GM12878 (cell line): ENCODE measurements around the gene AQP11. TPM values are rescaled to one million over a fixed set of nuclear protein-coding genes. Genes with fewer than 3 reads are reported as not detected.

Experiments used
- ATAC-seq: fragments of 200-7000 bp; cut with Tn5 transposase; 3 replicates; pipeline ENCODE4 v1.9.1; 2020; ENCODE audit warnings: mild to moderate bottlenecking, moderate library complexity
- BruUV-seq: library from RNA; stranded (reverse); fragments of 400-500 nt; replicated peaks from 2 replicates; lab custom pipeline; 2021; lab: Mats Ljungman, UMichigan
- CTCF ChIA-PET: fragments of 300-600 bp; sonication (Branson Sonifier 250); formaldehyde crosslinking; extraction: SDS; loops from one replicate; lab custom pipeline; 2021; ENCODE audit warnings: inconsistent platforms; lab: Yijun Ruan, JAX
- POLR2A ChIA-PET: fragments of 350-600 bp; formaldehyde crosslinking; extraction: SDS; loops from one replicate; lab custom pipeline; 2021; ENCODE audit warnings: inconsistent platforms; lab: Charles Lee
- RAD21 ChIA-PET: fragments of 300-600 bp; sonication (Branson Sonifier 250); formaldehyde crosslinking; loops from one replicate; lab custom pipeline; 2023; ENCODE audit warnings: antibody characterized with exemption; ENCODE audit not compliant: unreplicated experiment; lab: Charles Lee
- SMC1A ChIA-PET: fragments of 300-600 bp; sonication (Branson Sonifier 250); formaldehyde crosslinking; loops from one replicate; lab custom pipeline; 2023; ENCODE audit not compliant: unreplicated experiment, uncharacterized antibody; lab: Charles Lee
- DNase-seq: peaks from one replicate; pipeline ENCODE4 v3.0.0-alpha.2; 2011; ENCODE audit warnings: low read depth, low spot score
- FAIRE-seq: peaks from 3 replicates; lab custom pipeline; 2011; peaks lifted over from hg19 to GRCh38; lab: Jason Lieb, UNC
- H2AFZ ChIP-seq: 2 replicates; pipeline ENCODE4 v1.6.0; 2011; ENCODE audit warnings: low read depth, low read length, control low read depth; ENCODE audit not compliant: control insufficient read depth
- H3K27ac ChIP-seq: 2 replicates; pipeline ENCODE4 v1.5.1; 2011; ENCODE audit warnings: control low read depth; ENCODE audit not compliant: control insufficient read depth, insufficient read depth
- H3K27me3 ChIP-seq, 2 experiments: replicated peaks in 1 of 2; 2 replicates each; pipeline versions ENCODE4 v1.6.0 to v1.6.1; 2011; ENCODE audit warnings: low read length in 1 of 2; ENCODE audit not compliant: control insufficient read depth in 2 of 2, insufficient read depth in 2 of 2
- H3K36me3 ChIP-seq, 2 experiments: 2 replicates each; pipeline ENCODE4 v1.5.1; 2011; ENCODE audit warnings: low read length in 1 of 2; ENCODE audit not compliant: control insufficient read depth in 2 of 2, insufficient read depth in 2 of 2
- H3K4me1 ChIP-seq: 2 replicates; pipeline ENCODE4 v1.6.1; 2011; ENCODE audit warnings: mild to moderate bottlenecking, low read length, moderate library complexity, mixed read lengths; ENCODE audit not compliant: control insufficient read depth, insufficient read depth
- H3K4me2 ChIP-seq: 2 replicates; pipeline ENCODE4 v1.6.0; 2011; ENCODE audit warnings: control low read depth; ENCODE audit not compliant: control insufficient read depth, insufficient read depth
- H3K4me3 ChIP-seq: fragments of 200-600 bp; sonication (generic); 2 replicates; pipeline ENCODE4 v1.5.1; 2016
- H3K79me2 ChIP-seq: 2 replicates; pipeline ENCODE4 v1.6.0; 2011; ENCODE audit warnings: low read length; ENCODE audit not compliant: control insufficient read depth, insufficient read depth
- H3K9ac ChIP-seq: 2 replicates; pipeline ENCODE4 v1.8.0; 2011; ENCODE audit warnings: low read length, control low read depth, mixed read lengths; ENCODE audit not compliant: control insufficient read depth, insufficient read depth
- H3K9me3 ChIP-seq: replicated peaks from 3 replicates; pipeline ENCODE4 v1.5.1; 2011; ENCODE audit warnings: mild to moderate bottlenecking, low read length; ENCODE audit not compliant: control insufficient read depth, insufficient read depth
- H4K20me1 ChIP-seq: 2 replicates; pipeline ENCODE4 v1.6.0; 2011; ENCODE audit not compliant: control insufficient read depth, insufficient read depth
- BACH1 ChIP-seq: fragments of 450-650 bp; IDR thresholded peaks from 2 replicates; pipeline ENCODE4 v1.6.1; 2017; ENCODE audit warnings: mild to moderate bottlenecking, borderline replicate concordance
- EGR1 ChIP-seq, 2 experiments: IDR thresholded peaks; 1 replicate in 1 of 2; 2 replicates in 1 of 2; pipeline ENCODE4 v1.6.1; 2011 to 2012; ENCODE audit warnings: low read depth in 2 of 2, low read length in 2 of 2, borderline replicate concordance in 1 of 2, mild to moderate bottlenecking in 1 of 2, moderate library complexity in 1 of 2
- FOXM1 ChIP-seq: IDR thresholded peaks from 2 replicates; pipeline ENCODE4 v1.6.1; 2012; ENCODE audit warnings: low read depth, mild to moderate bottlenecking, inconsistent platforms, low read length, moderate library complexity
- GATAD2B ChIP-seq: fragments of 450-650 bp; conservative IDR thresholded peaks from 2 replicates; pipeline ENCODE4 v1.6.1; 2017; ENCODE audit warnings: low read depth, mild to moderate bottlenecking, moderate library complexity
- HCFC1 ChIP-seq: fragments of 150-350 bp; IDR thresholded peaks from 2 replicates; pipeline ENCODE4 v1.6.1; 2014; ENCODE audit warnings: low read length
- JUNB ChIP-seq: IDR thresholded peaks from 2 replicates; pipeline ENCODE4 v1.6.1; 2016; ENCODE audit warnings: antibody characterized with exemption, mild to moderate bottlenecking
- JUND ChIP-seq: IDR thresholded peaks from 2 replicates; pipeline ENCODE4 v1.6.1; 2012; ENCODE audit warnings: low read depth, mild to moderate bottlenecking, low read length, improper control_type of control experiment, moderate library complexity
- KAT2A ChIP-seq: conservative IDR thresholded peaks from 2 replicates; pipeline ENCODE4 v1.6.1; 2011; ENCODE audit warnings: low read depth, low read length; ENCODE audit not compliant: control insufficient read depth
- KDM1A ChIP-seq: fragments of 200-600 bp; sonication (generic); IDR thresholded peaks from 2 replicates; pipeline ENCODE4 v1.6.1; 2016; ENCODE audit warnings: borderline replicate concordance
- MYB ChIP-seq: fragments of 150-350 bp; IDR thresholded peaks from 2 replicates; pipeline ENCODE4 v1.6.1; 2014; ENCODE audit warnings: mild to moderate bottlenecking, low read depth, low read length, borderline replicate concordance
- PML ChIP-seq: IDR thresholded peaks from 2 replicates; pipeline ENCODE4 v1.6.1; 2012; ENCODE audit warnings: low read length, inconsistent platforms
- POLR2AphosphoS2 ChIP-seq: IDR thresholded peaks from 2 replicates; pipeline ENCODE4 v1.6.1; 2011; ENCODE audit warnings: low read depth, mild to moderate bottlenecking, low read length, improper control_type of control experiment, moderate library complexity
- RELB ChIP-seq: fragments of 450-650 bp; IDR thresholded peaks from 2 replicates; pipeline ENCODE4 v1.6.1; 2017; ENCODE audit warnings: low read depth, mild to moderate bottlenecking, moderate library complexity
- SMARCA5 ChIP-seq: fragments of 450-650 bp; IDR thresholded peaks from 2 replicates; pipeline ENCODE4 v1.6.1; 2017; ENCODE audit warnings: mild to moderate bottlenecking
- SREBF2 ChIP-seq: IDR thresholded peaks from 2 replicates; pipeline ENCODE4 v1.6.1; 2012; ENCODE audit warnings: mild to moderate bottlenecking, low read length
- SUPT20H ChIP-seq: IDR thresholded peaks from 2 replicates; pipeline ENCODE4 v1.6.1; 2011; ENCODE audit warnings: low read depth, mild to moderate bottlenecking, low read length, moderate library complexity, borderline replicate concordance; ENCODE audit not compliant: control insufficient read depth
- YBX1 ChIP-seq: fragments of 450-650 bp; IDR thresholded peaks from 2 replicates; pipeline ENCODE4 v1.6.1; 2016; ENCODE audit warnings: antibody characterized with exemption
- ZNF622 ChIP-seq: fragments of 450-650 bp; IDR thresholded peaks from 2 replicates; pipeline ENCODE4 v1.6.1; 2017; ENCODE audit warnings: mild to moderate bottlenecking, inconsistent platforms
- WGBS: methylation state at CpG from one replicate; pipeline ENCODE4 v1.1.6; 2016; ENCODE audit warnings: low lambda C conversion rate; ENCODE audit not compliant: insufficient replicate concordance, insufficient coverage; ENCODE audit errors: missing lambda C conversion rate; 5-methylcytosine and 5-hydroxymethylcytosine counted together
- in situ Hi-C: fragments of 300-500 bp; cut with MboI; formaldehyde crosslinking; loops from 9 replicates; pipeline ENCODE4 v1.14.3; 2018; ENCODE audit warnings: mixed read lengths
- intact Hi-C: fragments of 100-400 bp; cut with micrococcal nuclease; formaldehyde crosslinking; loops from one replicate; pipeline ENCODE4 v1.14.2; 2022; ENCODE audit not compliant: unreplicated experiment
- polyA plus RNA-seq, 11 experiments: library from polyadenylated mRNA; depleted of rRNA in 4 of 11; unstranded in 6 of 11; stranded (reverse) in 5 of 11; fragments of >200 nt; fragmentation: Nextera tagmentation in 4 of 11; fragmentation: Illumina TruSeq in 1 of 11; extraction: Ambion mirVana in 4 of 11; extraction: Trizol in 1 of 11; gene quantifications; 1 replicate in 1 of 11; 2 replicates in 10 of 11; pipeline versions ENCODE4 v1.2.1 to v1.2.3, GENCODE V29; 2011 to 2016; ENCODE audit warnings: inconsistent platforms in 2 of 11, missing spikeins in 2 of 11, low read depth in 1 of 11
- total RNA-seq, 4 experiments: library from RNA; depleted of rRNA in 3 of 4; stranded (reverse); fragments of >200 nt in 3 of 4; fragmentation: Illumina TruSeq in 1 of 4; extraction: Trizol in 1 of 4; gene quantifications; 2 replicates each; pipeline versions ENCODE4 v1.2.1 to v1.2.3, GENCODE V29; 2013 to 2021
- TF ChIP-seq, protein P1 (sequence below): fragments of 150-350 bp; IDR thresholded peaks from 2 replicates; pipeline ENCODE4 v1.6.1; 2016; ENCODE audit warnings: low read depth, low read length
- TF ChIP-seq, protein P2 (sequence below): fragments of 450-650 bp; IDR thresholded peaks from 2 replicates; pipeline ENCODE4 v1.6.1; 2016; ENCODE audit warnings: mild to moderate bottlenecking

Gene AQP11
- total and polyA plus RNA-seq, 10 of the 15 experiments (the other 5 are each of a cell fraction or from before 2014, with no cell fraction given), result 0.14 to 2.1 (median 0.54) TPM

DNA sequence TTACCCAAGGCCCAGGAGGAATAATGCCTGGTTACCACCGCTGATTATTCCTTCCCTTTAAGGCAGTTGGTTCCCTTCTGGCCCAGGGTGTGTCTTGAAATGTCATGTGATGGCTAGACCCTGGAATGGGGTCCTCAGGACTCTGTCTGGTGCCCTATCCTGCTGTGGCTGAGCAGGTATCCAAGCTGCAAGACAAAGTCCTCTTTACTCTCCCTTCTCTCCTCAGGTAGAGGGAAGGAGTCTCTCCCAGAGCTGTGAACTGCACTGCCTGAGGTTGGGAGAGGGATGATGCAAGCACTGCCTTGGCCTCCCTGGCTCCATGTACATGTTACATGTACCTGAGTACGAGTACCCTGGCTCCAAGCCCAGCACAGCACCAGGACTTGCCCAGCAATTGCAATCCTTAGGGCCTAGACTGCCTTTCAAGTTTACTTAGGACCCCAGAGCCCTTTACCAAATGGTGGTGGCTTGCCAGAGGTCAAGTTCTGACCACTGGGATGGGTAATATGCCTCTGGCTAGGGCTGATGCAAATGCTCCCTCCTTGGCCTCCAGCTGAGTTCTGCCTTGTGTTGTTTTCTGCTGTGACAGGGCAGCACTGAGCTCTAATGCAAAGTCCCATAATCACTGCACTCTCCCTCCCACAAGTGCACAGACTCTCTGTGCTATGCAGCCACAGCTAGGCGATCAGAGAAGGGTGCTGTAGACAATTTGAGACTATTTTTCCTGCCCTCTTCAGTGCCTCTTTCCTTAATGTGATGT, 20.7 kb upstream of the AQP11 start:
- no TSS peak for BruUV-seq
- no peak overlapping the region for H3K9ac ChIP-seq
- intact Hi-C loops, result no loop called here
- DNase-seq (no peak), ATAC-seq (no peak), FAIRE-seq (no peak)
- ChIA-PET RAD21 (no interaction called here), POLR2A (no interaction called here), SMC1A (no interaction called here), CTCF (interaction anchor here (0.6 to 2.1 kb wide), 2 partner anchors 12 to 832 kb away, joined by 3 to 5 read pairs; no protein-coding TSS in a partner anchor)
- no peak overlapping the region for H3K27ac ChIP-seq
- no peak overlapping the region for H2AFZ ChIP-seq
- H4K20me1 ChIP-seq, result no peaks in the 10 kb centered on the region
- H3K79me2 ChIP-seq, result no peaks in the 10 kb centered on the region
- no peaks in the 10 kb centered on the region for H3K9me3 ChIP-seq
- no peaks in the 10 kb centered on the region for H3K4me1 ChIP-seq
- no peaks in the 10 kb centered on the region for H3K36me3 ChIP-seq
- TF ChIP-seq SUPT20H, result no peak
- no peak for TF ChIP-seq FOXM1
- TF ChIP-seq YBX1, result no peak
- TF ChIP-seq EGR1 (IDR thresholded peaks at IDR 0.05; ENCODE audit: borderline replicate concordance in 1 of 2, low read depth in 2 of 2, low read length in 2 of 2), result no peak
- no peak for TF ChIP-seq GATAD2B
- no peak for TF ChIP-seq BACH1
- TF ChIP-seq KDM1A, result no peak
- TF ChIP-seq PML, result no peak
- TF ChIP-seq ZNF622, result no peak
- TF ChIP-seq MYB, result no peak
- TF ChIP-seq JUNB, result no peak
- TF ChIP-seq SMARCA5, result no peak
- no peak for TF ChIP-seq HCFC1
- TF ChIP-seq, protein P1, sequence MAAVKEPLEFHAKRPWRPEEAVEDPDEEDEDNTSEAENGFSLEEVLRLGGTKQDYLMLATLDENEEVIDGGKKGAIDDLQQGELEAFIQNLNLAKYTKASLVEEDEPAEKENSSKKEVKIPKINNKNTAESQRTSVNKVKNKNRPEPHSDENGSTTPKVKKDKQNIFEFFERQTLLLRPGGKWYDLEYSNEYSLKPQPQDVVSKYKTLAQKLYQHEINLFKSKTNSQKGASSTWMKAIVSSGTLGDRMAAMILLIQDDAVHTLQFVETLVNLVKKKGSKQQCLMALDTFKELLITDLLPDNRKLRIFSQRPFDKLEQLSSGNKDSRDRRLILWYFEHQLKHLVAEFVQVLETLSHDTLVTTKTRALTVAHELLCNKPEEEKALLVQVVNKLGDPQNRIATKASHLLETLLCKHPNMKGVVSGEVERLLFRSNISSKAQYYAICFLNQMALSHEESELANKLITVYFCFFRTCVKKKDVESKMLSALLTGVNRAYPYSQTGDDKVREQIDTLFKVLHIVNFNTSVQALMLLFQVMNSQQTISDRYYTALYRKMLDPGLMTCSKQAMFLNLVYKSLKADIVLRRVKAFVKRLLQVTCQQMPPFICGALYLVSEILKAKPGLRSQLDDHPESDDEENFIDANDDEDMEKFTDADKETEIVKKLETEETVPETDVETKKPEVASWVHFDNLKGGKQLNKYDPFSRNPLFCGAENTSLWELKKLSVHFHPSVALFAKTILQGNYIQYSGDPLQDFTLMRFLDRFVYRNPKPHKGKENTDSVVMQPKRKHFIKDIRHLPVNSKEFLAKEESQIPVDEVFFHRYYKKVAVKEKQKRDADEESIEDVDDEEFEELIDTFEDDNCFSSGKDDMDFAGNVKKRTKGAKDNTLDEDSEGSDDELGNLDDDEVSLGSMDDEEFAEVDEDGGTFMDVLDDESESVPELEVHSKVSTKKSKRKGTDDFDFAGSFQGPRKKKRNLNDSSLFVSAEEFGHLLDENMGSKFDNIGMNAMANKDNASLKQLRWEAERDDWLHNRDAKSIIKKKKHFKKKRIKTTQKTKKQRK, result no peak
- TF ChIP-seq, protein P2, sequence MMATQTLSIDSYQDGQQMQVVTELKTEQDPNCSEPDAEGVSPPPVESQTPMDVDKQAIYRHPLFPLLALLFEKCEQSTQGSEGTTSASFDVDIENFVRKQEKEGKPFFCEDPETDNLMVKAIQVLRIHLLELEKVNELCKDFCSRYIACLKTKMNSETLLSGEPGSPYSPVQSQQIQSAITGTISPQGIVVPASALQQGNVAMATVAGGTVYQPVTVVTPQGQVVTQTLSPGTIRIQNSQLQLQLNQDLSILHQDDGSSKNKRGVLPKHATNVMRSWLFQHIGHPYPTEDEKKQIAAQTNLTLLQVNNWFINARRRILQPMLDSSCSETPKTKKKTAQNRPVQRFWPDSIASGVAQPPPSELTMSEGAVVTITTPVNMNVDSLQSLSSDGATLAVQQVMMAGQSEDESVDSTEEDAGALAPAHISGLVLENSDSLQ, result no peak
- TF ChIP-seq POLR2AphosphoS2, result no peak
- no peak for TF ChIP-seq SREBF2
- TF ChIP-seq RELB, result no peak
- no peak for TF ChIP-seq JUND
- no peak for TF ChIP-seq KAT2A
- no peaks in the 10 kb centered on the region for H3K27me3 ChIP-seq
- 19% methylated on average over 3 of the region's 3 CpGs for WGBS
- no peak overlapping the region for H3K4me2 ChIP-seq
- H3K4me3 ChIP-seq, result no peak overlapping the region
- in situ Hi-C loops, result no loop called here
